Caco-2 (cell line): ENCODE data around the gene FHDC1. TPM values are rescaled to one million over a fixed set of nuclear protein-coding genes. Genes with fewer than 3 reads are reported as not detected.

Source experiments
- BruUV-seq: library from RNA; stranded (reverse); fragments of 400-500 nt; replicated peaks from 2 replicates; lab custom pipeline; 2021; lab: Mats Ljungman, UMichigan
- CTCF ChIA-PET: fragments of 300-600 bp; sonication (Branson Sonifier 250); formaldehyde crosslinking; loops from one replicate; lab custom pipeline; 2022; ENCODE audit warnings: antibody characterized with exemption; lab: Charles Lee
- POLR2A ChIA-PET: fragments of 300-600 bp; sonication (Branson Sonifier 250); formaldehyde crosslinking; loops from one replicate; lab custom pipeline; 2022; ENCODE audit warnings: antibody characterized with exemption; lab: Charles Lee
- DNase-seq, 2 experiments: peaks; one replicate each; pipeline versions ENCODE4 v3.0.0 to v3.0.0-alpha.2; 2020 to 2022
- H3K27me3 ChIP-seq: replicated peaks from 2 replicates; pipeline ENCODE4 v1.6.0; 2011; ENCODE audit warnings: low read length; ENCODE audit not compliant: control insufficient read depth, insufficient read depth
- H3K36me3 ChIP-seq: 2 replicates; pipeline ENCODE4 v1.5.1; 2011; ENCODE audit warnings: low read length; ENCODE audit not compliant: control insufficient read depth, insufficient read depth
- H3K4me1 ChIP-seq: fragments of 250-450 bp; sonication (Bioruptor Pico); 2 replicates; pipeline ENCODE4 v1.5.1; 2020; ENCODE audit warnings: mild to moderate bottlenecking
- H3K4me3 ChIP-seq: 2 replicates; pipeline ENCODE4 v1.5.1; 2011; ENCODE audit warnings: low read depth, mild to moderate bottlenecking, control low read depth, low read length
- H3K9me3 ChIP-seq: fragments of 250-450 bp; sonication (Bioruptor Pico); 2 replicates; pipeline ENCODE4 v1.5.1; 2020; ENCODE audit warnings: mild to moderate bottlenecking, moderate library complexity
- H3K27ac Mint-ChIP-seq: one replicate; pipeline ENCODE4 v1.8.0; 2022; ENCODE audit warnings: mixed read lengths; ENCODE audit not compliant: unreplicated experiment
- H3K27me3 Mint-ChIP-seq: one replicate; pipeline ENCODE4 v1.8.0; 2022; ENCODE audit warnings: mixed read lengths; ENCODE audit not compliant: insufficient read depth, unreplicated experiment
- H3K36me3 Mint-ChIP-seq: one replicate; pipeline ENCODE4 v1.8.0; 2022; ENCODE audit warnings: mild to moderate bottlenecking, mixed read lengths; ENCODE audit not compliant: insufficient read depth, unreplicated experiment
- H3K4me1 Mint-ChIP-seq: one replicate; pipeline ENCODE4 v1.8.0; 2022; ENCODE audit warnings: low read depth, mixed read lengths; ENCODE audit not compliant: unreplicated experiment
- H3K4me3 Mint-ChIP-seq: one replicate; pipeline ENCODE4 v1.8.0; 2022; ENCODE audit warnings: mild to moderate bottlenecking, moderate library complexity, mixed read lengths; ENCODE audit not compliant: unreplicated experiment
- H3K9me3 Mint-ChIP-seq: one replicate; pipeline ENCODE4 v1.8.0; 2022; ENCODE audit warnings: mixed read lengths; ENCODE audit not compliant: unreplicated experiment
- intact Hi-C: fragments of 100-400 bp; cut with micrococcal nuclease; formaldehyde crosslinking; loops from one replicate; pipeline ENCODE4 v1.10.0; 2022; ENCODE audit not compliant: unreplicated experiment
- total RNA-seq: library from RNA; stranded (reverse); gene quantifications from 2 replicates; pipeline ENCODE4 v1.2.3, GENCODE V29; 2022
- TF ChIP-seq, protein P1 (sequence below), 2 experiments: fragments of 200-600 bp in 1 of 2; IDR thresholded peaks; 1 replicate in 1 of 2; 2 replicates in 1 of 2; pipeline versions ENCODE4 v1.5.1 to v1.8.0; 2011 to 2022; ENCODE audit warnings: antibody characterized with exemption in 1 of 2, control low read depth in 1 of 2, inconsistent platforms in 1 of 2, low read depth in 1 of 2, low read length in 1 of 2, mild to moderate bottlenecking in 1 of 2, moderate library complexity in 1 of 2; ENCODE audit not compliant: insufficient read depth in 1 of 2, severe bottlenecking in 1 of 2, unreplicated experiment in 1 of 2

Gene FHDC1
- total RNA-seq, 1 experiment from 2014 or later = 1.4 TPM

DNA sequence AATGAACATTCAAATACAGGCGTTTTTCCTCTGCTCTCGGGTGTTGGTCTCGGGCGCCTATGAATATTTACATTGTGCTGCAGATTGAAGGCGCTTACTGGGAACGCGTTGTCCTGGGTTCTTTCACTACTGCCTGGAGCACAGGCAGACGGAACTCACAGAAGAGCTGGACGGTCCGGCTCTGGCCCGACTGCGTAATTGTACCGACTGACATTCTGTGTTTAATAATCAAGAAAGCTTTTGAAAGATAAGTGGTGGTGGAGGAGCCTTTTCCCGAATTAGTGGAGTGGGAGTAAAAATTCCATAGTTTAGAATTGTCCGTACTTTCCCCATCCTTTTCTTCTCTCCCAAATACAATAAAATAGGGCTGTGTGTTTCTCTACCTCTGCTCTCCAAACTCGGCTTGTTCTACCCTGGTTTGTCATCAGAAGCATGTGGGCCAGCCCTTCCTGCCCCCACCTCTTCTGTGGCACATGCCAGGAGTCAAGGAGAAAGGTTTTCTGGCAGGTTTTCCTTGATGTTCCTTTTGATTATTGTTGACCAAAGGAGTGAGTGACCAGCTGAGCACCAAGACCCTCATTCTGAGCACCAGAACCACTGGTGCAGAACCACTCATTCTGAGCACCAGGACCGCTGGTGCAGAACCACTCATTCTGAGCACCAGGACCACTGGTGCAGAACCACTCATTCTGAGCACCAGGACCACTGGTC lies 2.3 kb downstream of the FHDC1 start:
- no peak for DNase-seq
- H3K4me1 ChIP-seq = no peaks in the 10 kb centered on the region
- H3K27me3 Mint-ChIP-seq = peaks cover 4% of the 10 kb centered on the region
- ChIA-PET POLR2A (no interaction called here), CTCF (no interaction called here)
- no peaks in the 10 kb centered on the region for H3K36me3 ChIP-seq
- no TSS peak for BruUV-seq
- no peak overlapping the region for H3K27ac Mint-ChIP-seq
- H3K4me3 ChIP-seq = no peak overlapping the region
- H3K4me3 Mint-ChIP-seq = peak overlapping the region; percentile 71
- no peaks in the 10 kb centered on the region for H3K9me3 ChIP-seq
- H3K4me1 Mint-ChIP-seq = peaks cover 7% of the 10 kb centered on the region
- H3K36me3 Mint-ChIP-seq = peaks cover 14% of the 10 kb centered on the region
- intact Hi-C loops = loop anchor here (5.0 kb wide), 4 partner anchors 59 to 144 kb away; no protein-coding TSS in a partner anchor
- TF ChIP-seq, protein P1, sequence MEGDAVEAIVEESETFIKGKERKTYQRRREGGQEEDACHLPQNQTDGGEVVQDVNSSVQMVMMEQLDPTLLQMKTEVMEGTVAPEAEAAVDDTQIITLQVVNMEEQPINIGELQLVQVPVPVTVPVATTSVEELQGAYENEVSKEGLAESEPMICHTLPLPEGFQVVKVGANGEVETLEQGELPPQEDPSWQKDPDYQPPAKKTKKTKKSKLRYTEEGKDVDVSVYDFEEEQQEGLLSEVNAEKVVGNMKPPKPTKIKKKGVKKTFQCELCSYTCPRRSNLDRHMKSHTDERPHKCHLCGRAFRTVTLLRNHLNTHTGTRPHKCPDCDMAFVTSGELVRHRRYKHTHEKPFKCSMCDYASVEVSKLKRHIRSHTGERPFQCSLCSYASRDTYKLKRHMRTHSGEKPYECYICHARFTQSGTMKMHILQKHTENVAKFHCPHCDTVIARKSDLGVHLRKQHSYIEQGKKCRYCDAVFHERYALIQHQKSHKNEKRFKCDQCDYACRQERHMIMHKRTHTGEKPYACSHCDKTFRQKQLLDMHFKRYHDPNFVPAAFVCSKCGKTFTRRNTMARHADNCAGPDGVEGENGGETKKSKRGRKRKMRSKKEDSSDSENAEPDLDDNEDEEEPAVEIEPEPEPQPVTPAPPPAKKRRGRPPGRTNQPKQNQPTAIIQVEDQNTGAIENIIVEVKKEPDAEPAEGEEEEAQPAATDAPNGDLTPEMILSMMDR (IDR thresholded peaks at IDR 0.05; ENCODE audit: insufficient read depth in 1 of 2, low read depth in 1 of 2, low read length in 1 of 2, severe bottlenecking in 1 of 2, unreplicated experiment in 1 of 2) = no peak
- H3K9me3 Mint-ChIP-seq = no peaks in the 10 kb centered on the region
- no peaks in the 10 kb centered on the region; the same call in 1 of the 2 replicates for H3K27me3 ChIP-seq

DNA sequence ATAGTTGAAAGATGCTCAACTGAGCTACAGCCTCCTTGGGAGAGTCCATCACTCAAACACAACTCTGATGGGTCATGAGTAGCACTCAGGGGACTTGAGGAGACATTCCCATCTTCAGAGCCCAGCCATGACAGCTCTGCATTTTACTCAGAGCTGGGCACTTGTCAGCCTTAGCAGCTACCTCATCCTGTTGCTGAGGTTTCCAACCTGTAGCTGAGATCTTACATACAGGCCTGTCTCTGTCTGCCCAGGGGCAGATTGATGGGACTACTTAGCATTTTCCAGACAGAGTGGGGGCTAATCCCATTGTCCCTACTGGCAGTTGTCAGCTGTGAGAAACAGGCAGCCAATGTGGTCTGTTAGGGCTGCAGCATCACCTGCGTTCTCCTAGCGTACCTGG lies 3.5 kb downstream of the FHDC1 start:
- DNase-seq = no peak
- peaks cover 7% of the 10 kb centered on the region for H3K4me1 Mint-ChIP-seq
- POLR2A ChIA-PET = no interaction called here
- Histone ChIP-seq H3K27me3 (no peaks in the 10 kb centered on the region; the same call in 1 of the 2 replicates), H3K36me3 (no peaks in the 10 kb centered on the region), H3K4me1 (no peaks in the 10 kb centered on the region), H3K4me3 (no peak overlapping the region), H3K9me3 (no peaks in the 10 kb centered on the region)
- no peaks in the 10 kb centered on the region for H3K9me3 Mint-ChIP-seq
- TF ChIP-seq, protein P1 (IDR thresholded peaks at IDR 0.05; ENCODE audit: insufficient read depth in 1 of 2, low read depth in 1 of 2, low read length in 1 of 2, severe bottlenecking in 1 of 2, unreplicated experiment in 1 of 2) = no peak
- intact Hi-C loops = loop anchor here (5.0 kb wide), 4 partner anchors 58 to 143 kb away; no protein-coding TSS in a partner anchor
- no TSS peak for BruUV-seq
- no peak overlapping the region for H3K4me3 Mint-ChIP-seq
- H3K27ac Mint-ChIP-seq = no peak overlapping the region
- CTCF ChIA-PET = no interaction called here
- peaks cover 4% of the 10 kb centered on the region for H3K27me3 Mint-ChIP-seq
- H3K36me3 Mint-ChIP-seq = peaks cover 14% of the 10 kb centered on the region

DNA sequence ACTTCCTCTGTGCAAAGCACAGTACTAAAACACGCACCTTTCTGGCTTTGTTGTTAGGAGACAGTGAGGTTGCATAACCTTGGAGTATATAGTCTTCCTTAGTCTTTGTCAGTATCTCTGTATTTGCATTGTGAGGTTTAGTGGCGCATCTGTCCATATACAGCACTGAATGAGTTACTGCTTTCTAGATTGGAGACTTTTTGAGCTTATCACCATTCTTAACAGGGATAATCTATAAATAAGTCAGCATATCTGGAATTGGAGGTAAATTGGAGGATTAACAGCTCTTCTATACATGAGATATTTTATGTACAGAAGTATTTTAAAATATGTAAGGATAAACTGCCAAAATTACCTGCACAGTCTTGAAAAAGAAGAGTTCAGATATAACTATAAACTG lies 4.3 kb downstream of the FHDC1 start:
- no peaks in the 10 kb centered on the region for H3K4me1 ChIP-seq
- TF ChIP-seq, protein P1 (IDR thresholded peaks at IDR 0.05; ENCODE audit: insufficient read depth in 1 of 2, low read depth in 1 of 2, low read length in 1 of 2, severe bottlenecking in 1 of 2, unreplicated experiment in 1 of 2) = no peak
- BruUV-seq = no TSS peak
- no peak overlapping the region for H3K27ac Mint-ChIP-seq
- H3K4me3 Mint-ChIP-seq = no peak overlapping the region
- no peaks in the 10 kb centered on the region for H3K36me3 ChIP-seq
- no peak for DNase-seq
- no peak overlapping the region for H3K4me3 ChIP-seq
- no peaks in the 10 kb centered on the region for H3K9me3 ChIP-seq
- intact Hi-C loops = no loop called here
- H3K27me3 Mint-ChIP-seq = peaks cover 4% of the 10 kb centered on the region
- no peaks in the 10 kb centered on the region for H3K9me3 Mint-ChIP-seq
- H3K36me3 Mint-ChIP-seq = peaks cover 13% of the 10 kb centered on the region
- CTCF ChIA-PET = no interaction called here
- no peaks in the 10 kb centered on the region for H3K4me1 Mint-ChIP-seq
- POLR2A ChIA-PET = no interaction called here
- no peaks in the 10 kb centered on the region; the same call in 1 of the 2 replicates for H3K27me3 ChIP-seq
